Right hindlimb (tissue), 1 donor: Measurements from ENCODE around the gene TAF4.

ENCODE experiments used
- DNase-seq: peaks from one replicate; pipeline ENCODE4 v3.0.0-alpha.2; 2018

Gene TAF4

GRCh38 chr20:61940976-61941720 lies 124.5 kb downstream of the TAF4 start:
- no peak for DNase-seq

GRCh38 chr20:61940491-61940890 lies 125.2 kb downstream of the TAF4 start:
- no peak for DNase-seq

DNA sequence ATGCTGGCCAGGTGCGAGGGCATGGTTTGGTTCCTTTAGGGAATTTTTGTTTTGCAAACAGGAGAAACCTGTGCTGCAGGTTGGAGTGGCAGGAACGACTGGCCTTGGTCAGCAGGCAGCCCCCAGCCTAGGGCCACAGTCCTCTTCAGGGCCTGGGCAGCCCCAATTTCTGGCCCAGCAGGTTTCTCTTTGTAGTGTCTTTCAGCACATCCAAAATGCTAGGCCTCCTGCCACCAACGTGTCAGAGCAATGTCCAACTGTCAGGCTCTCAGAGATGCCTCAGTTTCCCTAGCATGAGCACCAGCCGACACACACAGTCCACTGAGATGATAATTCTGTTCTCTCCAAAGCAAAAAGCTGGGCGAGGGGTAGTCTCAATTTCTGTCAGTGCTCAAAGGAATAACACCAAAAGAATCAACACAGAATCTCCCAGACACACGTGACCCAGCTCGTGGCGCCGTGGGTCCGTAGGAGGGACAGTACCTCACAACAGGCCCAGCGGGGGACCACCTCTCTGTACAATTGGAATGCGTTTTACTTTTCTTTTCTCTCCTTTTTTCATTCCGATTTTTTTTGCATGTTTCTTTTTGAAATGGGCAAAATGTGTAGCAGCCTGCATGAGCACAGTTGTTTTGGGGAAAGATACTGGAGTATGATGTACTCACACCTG lies 125.9 kb downstream of the TAF4 start:
- no peak for DNase-seq

DNA sequence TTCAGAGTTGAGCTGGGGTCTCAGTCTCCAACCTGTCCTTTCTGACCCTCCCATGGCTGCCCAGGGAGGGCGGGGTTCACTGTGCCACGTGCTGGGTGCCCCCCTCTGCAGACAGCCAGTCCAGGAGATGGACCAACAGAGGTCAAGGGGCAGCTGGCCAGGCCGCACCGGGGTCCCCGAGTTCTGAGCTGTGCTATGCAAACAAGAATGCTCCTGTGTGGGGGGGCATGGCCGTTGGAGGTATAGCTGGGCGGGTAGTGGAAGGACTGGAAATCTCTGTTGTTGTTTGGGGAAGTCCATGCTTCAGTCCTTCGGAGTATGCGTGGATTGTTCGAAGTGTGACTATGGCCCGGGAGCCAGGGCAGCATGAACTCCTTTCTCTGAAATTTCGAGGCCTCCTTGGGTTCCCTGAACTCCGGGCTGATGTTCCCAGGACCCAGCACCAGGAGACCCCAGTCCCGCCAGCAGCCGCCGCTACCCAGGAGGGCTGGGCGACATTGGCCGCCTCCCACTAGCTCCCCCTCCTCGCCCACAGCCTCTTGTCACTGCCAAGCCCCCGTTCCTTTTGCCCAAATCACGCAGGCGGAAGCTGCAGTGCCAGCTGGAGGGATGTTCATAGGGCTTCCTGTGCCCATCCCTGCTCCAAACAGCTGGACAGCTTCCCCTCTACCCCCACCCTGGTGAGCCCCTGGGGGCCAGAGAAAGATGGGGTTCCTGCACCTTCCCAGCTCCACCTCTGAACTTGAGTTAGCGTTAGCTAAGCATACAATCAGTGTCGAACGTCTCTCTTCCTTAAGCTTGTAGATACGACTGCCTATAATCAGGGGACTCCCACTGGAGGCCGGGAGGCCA lies 126.6 kb downstream of the TAF4 start:
- no peak for DNase-seq

- no peak for DNase-seq
Measured at GRCh38 chr20:61937963-61938838, 127.5 kb downstream of the TAF4 start.

GRCh38 chr20:61937146-61937962 lies 128.3 kb downstream of the TAF4 start:
- DNase-seq: no peak

DNA sequence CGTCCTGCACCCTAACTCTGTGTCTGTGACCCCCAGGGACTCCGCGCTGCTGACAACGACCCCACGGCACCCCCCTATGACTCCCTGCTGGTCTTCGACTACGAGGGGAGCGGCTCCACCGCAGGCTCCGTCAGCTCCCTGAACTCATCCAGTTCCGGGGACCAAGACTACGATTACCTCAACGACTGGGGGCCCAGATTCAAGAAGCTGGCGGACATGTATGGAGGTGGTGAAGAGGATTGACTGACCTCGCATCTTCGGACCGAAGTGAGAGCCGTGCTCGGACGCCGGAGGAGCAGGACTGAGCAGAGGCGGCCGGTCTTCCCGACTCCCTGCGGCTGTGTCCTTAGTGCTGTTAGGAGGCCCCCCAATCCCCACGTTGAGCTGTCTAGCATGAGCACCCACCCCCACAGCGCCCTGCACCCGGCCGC lies 129.0 kb downstream of the TAF4 start:
- DNase-seq: no peak

DNA sequence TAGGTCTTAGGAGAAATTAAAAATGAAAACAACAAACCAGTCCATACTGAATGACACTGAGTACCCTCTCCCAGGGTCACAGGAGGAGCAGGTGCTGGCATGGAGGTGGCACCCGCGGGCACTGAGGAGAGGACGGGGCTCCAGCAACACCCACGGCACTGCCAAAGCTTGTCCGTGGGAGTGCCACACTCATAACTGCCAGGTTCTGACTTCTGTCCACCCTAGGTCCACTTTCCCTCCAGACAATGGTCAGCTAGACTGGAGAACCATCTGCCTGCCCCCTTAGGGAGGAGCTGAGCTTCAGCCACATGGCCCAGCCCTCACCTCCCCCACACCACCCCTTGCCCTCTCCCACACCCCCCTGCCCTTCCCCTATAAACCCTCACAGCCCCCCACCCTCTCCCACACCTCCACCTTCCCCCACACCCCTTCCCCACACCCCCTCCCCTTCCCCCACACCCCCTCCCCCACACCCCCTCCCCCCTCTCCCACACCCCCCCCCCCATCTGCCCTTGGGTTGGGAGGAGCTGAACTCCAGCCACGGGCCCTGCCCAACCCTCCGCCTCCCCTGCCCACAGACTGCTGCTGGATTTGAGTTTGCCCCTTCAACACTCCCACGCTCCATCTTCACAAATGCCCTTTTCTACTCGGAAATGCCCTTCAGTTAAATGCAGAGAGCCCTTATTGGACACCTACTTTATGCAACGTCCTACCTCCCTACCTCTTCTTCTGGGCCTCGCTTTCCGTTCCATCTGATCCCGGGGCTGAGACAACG lies 129.6 kb downstream of the TAF4 start:
- DNase-seq: no peak

DNA sequence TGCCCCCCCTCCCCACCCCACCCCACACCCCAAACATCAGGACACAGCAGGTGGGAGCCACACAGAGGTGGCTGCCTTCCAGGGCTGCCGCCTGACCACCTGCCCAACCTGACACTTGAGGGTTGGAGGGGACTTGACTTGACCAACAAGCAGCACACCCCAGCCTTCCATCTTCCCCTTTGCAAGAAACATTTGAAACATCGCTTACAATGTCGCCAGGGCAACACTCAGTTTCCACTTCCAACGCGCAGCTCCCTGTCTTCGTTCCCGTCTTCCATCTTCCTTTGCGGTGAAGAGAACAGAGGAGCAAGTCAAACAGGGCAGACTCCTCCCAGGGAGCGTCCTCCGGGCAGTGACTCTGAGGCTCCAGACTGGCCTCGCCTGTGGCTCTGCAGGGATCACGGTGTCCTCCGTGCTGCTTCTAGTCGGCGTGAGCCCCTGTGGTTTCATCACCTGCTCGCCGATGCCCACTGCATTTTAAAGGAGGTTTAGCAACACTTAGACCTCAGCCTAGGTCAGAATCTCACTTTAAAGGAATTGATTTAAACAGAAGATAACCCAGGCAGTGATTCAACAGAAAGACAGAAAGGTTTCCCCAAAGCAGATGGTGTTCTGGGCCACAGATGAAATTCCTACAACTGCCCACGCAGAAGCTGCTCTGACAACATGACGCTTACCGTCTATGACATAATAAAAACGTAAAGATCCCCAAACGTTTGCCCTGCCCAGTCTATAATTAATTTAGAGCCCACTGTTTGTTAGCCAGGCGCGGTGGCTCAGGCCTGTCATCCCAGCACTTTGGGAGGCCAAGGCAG lies 130.8 kb downstream of the TAF4 start:
- DNase-seq: no peak

GRCh38 chr20:61933951-61934715 lies 131.5 kb downstream of the TAF4 start:
- DNase-seq: no peak

DNA sequence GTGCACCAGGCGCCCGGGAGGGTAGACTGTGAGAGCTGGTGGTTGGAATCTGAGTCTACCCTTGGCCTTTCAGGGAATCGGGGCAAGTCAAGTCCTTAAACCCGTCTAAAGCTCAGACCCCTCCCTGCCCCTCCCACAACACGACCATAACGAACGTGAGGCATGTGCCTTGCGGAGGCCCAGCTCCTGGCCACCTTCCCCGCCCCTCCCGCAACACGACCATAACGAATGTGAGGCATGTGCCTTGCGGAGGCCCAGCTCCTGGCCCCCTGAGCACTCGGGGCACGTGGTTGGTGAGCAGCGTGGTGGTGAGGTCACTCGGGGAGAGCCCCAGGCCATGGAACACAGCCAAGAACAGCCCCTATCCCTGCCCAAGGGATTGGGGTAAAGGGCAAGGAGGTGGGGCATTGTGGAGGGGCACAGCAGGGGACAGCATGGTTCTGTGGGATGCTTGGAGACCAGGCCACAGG lies 132.2 kb downstream of the TAF4 start:
- DNase-seq: no peak

- DNase-seq: no peak
Measured at GRCh38 chr20:61932711-61933480, 132.8 kb downstream of the TAF4 start.

- no peak for DNase-seq
Measured at GRCh38 chr20:61932199-61932592, 133.5 kb downstream of the TAF4 start.

DNA sequence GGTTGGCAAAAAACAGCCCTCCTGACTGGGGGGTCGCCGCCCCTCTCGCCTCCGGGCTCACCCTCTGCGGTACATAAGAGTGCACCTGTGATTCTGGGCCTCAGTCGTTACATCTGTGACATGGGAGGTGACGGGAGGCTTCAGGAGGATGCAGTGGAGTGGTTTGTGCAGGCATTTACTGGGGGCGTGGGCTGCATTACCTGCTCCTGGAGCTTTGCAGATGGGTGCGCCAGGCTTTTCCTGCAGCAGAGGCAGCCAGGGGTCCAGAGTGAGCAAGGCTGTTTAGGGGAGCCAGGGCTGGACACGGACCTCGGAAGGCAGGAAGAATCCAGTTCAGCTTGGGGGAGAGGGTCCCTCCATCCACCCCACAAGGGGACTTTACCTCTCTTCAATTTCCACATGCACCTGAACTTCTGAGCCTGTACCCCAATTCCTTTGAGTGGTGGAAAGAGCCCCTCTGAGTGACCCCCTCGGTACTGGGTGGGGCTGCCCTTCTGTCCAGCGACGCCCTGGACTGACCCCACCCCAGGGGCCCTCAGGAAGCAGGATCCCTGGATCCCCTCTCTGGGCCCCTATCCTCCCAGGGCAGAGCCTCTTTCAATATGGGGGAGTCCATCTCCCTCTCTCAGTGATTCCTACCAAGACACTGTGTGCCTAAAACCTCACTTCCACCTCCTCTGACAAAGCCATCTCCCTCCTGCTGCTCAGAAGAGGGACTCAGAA lies 134.0 kb downstream of the TAF4 start:
- DNase-seq: no peak

DNA sequence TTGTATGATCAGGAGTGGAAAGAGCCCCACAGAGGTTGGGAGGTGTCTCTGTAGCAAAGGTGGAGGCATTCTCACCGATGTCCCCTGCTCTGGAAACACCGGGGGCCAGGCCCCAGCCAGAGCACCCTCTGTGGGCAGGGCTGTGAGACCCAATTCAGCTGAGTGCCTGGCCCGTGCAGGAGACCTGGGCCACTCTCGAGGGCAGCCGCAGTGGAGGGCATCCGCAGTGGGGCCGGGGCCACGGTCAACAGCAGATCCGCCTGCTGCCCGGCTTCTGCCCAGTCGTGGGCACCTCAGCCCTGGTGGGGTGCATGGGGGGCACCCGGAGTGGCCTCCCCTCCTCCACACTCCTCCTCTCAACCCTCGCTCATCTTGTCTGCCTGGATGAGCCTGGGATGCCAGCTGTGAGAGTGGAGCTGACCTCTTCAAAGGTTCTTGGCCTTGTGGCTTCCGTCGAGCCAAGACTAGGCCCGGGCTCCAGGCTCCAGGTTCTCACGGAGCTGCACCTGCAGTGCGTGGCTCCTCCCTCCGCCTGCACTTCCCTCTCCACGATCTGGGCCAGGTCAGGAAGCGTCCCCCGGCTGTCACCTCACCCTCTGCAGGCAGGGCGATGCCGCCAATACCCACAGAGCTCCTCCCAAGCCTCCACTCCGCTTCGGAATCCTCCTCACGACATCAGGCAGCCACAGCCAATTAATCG lies 134.8 kb downstream of the TAF4 start:
- DNase-seq: no peak

GRCh38 chr20:61929971-61930666 lies 135.6 kb downstream of the TAF4 start:
- no peak for DNase-seq
